HG02623 (cell line): ENCODE data around the gene CIDEC.
"Not testable (repeated sequence)": the region's sequence is repeated elsewhere in the genome, so short reads cannot be mapped to it uniquely, and the experiment has no call there.

Experiments
- ATAC-seq: cut with Tn5 transposase; IDR thresholded peaks from one replicate; pipeline ENCODE4 v1.9.1; 2021; ENCODE audit warnings: moderate library complexity; ENCODE audit not compliant: unreplicated experiment

Gene CIDEC

GRCh38 chr3:9851383-9851782 is 28.7 kb downstream of the CIDEC start:
- ATAC-seq: not testable (repeated sequence)

GRCh38 chr3:9848860-9849259 is 31.2 kb downstream of the CIDEC start:
- not testable (repeated sequence) for ATAC-seq

GRCh38 chr3:9847870-9848269 is 32.2 kb downstream of the CIDEC start:
- ATAC-seq: not testable (repeated sequence)

DNA sequence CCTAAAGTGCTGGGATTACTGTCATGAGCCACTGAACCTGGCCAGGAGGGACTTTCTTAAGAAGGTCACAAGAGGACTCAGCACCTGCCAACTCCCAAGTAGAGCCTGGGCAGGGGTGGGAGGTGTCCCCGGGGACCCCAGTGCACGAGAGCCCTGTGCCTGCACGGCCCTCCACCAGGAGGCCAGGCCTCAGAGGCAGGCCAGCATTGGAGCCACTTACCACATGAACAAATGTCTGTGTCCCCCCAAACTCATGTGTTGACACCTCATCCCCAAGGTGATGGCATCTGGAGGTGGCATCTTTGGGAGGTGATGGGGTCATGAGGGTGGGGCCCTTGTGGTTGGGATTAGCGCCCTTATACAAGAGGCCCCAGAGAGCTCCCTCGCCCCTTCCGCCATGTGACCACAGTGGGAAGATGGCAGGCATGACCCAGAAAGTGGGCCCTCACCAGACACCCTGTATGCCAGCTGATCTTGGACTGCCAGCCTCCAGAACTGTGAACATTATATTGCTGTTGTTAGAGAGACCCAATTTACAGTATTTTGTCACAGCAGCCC is 33.0 kb downstream of the CIDEC start:
- ATAC-seq: no peak

GRCh38 chr3:9846231-9846630 is 33.8 kb downstream of the CIDEC start:
- no peak for ATAC-seq

DNA sequence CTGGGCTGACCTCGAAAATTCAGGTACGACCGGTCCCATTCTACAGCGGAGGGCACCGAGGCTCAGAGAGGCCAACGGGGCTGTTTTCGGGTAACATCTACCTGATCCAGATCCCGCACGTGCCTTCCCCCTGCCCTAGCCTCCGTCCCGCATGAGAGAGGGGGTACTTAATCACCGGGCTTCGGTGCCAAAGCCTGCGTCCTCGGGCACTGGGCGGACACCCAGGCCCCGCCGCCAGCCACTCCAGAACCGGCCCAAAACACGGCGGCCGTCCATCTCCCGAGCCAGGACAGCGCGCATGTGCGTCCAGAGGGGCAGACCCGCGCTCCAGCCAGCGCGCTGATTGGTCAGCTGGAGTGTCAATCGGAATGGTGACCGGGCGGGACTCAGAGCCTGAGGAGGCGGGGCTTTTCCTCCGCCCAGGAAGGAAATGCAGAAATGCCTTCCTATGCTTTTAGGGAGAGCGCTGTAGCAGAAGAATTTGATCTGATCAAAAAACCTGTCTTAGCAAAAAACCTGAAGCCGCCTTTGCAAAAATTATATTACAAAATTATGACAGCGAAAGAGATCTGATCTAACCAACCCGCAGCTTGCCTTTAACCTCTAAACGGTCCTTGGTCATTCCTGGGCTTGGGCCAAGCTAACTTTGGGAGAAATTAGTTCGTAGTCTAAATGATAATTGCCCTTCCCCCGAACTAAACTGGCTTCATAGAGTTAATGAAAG is 36.2 kb downstream of the CIDEC start, which contains the start of gene RPUSD3:
Gene RPUSD3, minus strand, starts transcription at position 294 of the 724 bp plus-strand sequence. Its CDS starts 18 bp downstream, at position 276.
- ATAC-seq: peak; percentile 95

DNA sequence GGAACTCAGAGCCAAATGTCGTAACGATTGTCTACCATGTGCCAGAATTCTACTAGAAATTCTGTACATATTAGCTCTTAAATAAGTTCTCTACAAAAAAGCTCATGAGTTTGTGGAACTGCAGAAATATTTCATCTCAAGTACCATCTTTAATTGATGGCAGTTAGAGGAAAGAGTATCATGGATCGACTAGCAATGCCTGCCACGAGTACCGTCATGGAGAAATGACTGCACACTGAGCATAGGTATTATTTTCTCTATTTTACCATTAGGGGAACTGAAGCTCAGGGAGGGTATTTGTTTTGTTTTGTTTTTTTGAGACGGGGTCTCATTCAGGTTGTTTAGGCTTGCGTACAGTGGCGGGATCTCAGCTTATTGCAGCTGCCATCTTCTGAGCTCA is 39.0 kb downstream of the CIDEC start:
- no peak for ATAC-seq

GRCh38 chr3:9838856-9839255 is 41.2 kb downstream of the CIDEC start:
- ATAC-seq: no peak

GRCh38 chr3:9837701-9838582 is 42.1 kb downstream of the CIDEC start:
- ATAC-seq: no peak

GRCh38 chr3:9834520-9835380 is 45.3 kb downstream of the CIDEC start:
- ATAC-seq: no peak

DNA sequence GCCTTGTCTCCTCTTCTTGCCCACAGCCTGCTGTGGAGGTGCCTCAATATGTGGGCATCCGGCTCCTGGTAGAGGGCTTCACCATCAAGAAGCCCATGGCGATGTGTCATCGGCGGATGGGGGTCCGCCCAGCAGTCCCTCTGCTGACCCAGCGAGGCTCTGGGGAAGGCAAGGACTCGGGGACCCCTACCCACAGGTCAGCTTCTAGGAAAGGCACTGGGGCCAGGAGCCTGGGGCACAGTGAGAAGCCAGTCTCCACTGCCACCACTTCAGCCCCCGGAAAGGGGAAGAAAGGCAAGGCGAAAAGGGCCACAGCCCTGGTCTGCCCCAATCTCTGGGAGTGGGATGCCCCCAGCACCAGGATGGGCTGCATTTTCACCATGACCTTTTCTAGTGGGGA is 47.0 kb downstream of the CIDEC start:
- no peak for ATAC-seq

DNA sequence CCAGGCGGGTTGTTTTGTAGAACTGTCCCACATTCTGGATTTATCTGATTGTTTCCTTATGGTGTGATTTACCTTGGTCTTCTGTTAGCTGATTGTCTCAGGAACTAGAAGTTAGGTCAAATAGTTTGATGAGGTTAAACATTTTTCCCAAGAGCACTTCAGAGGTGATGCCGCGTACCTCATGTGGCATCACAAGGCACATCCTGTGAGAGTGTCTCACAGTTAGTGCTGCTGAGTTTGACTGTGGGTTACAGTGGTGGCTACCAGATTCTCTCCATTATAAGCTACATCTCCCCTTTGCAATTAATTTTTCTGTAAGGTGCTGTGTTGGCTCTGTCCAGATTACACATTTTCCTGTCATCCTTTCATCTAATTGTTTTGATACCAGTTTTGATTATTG is 48.8 kb downstream of the CIDEC start:
- no peak for ATAC-seq

DNA sequence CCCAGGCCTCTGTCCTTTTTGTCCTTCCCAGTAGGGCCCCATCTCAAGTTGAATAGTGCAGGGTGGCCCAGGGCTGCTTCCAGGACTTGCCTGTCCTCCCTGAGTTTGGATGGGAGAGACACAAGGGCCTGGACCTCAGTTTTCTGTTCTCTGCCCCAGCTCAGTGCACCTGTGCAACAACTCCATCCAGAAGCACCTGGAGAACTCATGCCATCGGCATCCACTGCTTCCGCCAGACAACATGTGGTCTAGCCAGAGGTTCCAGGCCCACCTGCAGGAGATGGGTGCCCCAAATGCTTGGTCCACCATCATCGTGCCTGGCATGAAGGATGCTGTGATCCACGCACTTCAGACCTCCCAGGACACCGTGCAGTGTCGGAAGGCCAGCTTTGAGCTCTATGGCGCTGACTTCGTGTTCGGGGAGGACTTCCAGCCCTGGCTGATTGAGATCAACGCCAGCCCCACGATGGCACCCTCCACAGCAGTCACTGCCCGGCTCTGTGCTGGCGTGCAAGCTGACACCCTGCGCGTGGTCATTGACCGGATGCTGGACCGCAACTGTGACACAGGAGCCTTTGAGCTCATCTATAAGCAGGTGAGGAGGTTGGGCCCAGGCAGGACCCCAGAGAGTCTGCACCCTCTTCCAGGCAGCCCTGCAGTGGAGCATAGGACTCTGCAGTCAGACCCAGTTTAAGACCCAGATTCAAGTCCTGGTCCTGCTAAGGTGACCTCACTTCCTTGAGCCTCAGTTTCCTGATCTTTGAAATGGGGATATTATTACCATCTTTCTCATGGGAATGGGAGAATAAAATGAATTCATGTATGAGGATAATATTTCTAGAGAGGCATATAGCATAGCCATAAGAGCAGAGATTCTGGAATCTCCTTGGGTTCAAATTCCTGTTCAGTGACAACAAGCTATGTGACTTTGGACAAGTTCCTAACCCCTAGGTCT is 51.0 kb downstream of the CIDEC start:
- ATAC-seq: no peak

DNA sequence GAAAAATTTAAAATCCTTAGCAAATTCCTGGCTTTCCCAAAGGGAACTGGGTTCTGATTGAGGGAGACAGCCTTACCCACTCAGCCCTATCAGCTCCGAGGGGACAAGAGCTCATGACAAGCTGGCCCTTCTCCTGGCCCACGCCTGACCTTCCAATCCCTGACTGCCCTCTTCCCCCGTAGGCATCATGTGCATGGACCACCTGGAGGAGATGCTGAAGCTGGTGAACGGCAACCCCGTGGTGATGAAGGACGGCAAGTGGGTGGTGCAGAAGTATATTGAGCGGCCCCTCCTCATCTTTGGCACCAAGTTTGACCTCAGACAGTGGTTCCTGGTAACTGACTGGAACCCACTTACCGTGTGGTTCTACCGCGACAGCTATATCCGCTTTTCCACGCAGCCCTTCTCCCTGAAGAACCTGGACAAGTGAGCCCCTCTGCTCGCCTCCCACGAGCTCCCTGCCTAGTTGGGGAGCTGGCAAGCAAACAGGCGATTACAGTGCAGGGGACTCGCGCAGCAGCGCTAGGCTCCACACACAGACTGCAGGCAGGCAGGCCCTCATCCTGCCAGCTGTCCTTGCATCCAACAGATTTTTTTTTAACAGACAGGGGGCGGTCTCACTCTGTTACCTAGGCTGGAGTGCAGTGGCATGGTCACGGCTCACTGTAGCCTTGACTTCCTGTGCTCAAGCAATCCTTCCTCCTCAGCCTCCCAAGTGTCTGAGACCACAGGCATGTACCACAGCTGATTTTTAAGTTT is 53.1 kb downstream of the CIDEC start:
- no peak for ATAC-seq

DNA sequence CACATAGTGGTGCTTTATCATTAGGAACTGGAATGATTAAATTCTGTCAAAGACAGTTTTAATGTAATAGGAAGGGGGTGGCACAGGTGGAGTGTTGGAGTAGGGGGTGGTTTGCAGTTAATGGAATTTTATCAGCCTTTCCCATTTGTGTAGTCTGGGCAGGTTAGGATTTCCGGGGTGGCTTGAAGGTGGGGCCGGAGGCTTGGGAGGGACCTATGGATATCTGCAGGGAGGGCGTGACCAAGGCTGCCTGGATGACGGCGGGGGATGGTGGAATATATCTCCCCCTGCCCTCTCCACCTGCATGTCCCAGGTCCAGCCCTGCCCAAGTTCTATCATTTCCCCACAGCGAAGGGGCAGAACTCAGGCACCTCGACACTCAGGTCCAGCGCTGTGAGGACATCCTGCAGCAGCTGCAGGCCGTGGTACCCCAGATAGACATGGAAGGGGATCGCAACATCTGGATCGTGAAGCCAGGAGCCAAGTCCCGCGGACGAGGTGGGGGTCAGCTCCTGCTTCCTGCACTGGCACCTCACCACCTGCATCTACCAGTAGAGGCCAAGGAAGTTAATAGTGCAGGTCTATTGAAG is 54.5 kb downstream of the CIDEC start:
- no peak for ATAC-seq

GRCh38 chr3:9820946-9821345 is 59.1 kb downstream of the CIDEC start:
- no peak for ATAC-seq

DNA sequence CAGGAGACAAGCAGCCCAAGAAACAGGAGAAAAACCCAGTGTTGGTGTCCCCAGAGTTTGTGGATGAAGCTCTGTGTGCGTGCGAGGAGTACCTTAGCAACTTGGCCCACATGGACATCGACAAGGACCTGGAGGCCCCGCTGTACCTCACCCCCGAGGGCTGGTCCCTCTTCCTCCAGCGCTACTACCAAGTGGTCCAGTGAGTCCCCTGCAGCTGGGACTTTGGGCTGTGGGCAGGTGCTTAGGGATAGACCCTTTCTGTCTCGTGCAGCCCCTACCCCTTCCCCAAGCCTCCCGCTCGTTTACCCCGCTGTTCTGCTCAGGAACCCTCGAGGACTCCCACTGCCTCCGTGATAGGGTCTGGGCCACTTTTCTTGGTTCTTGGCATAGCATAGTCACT is 59.5 kb downstream of the CIDEC start:
- no peak for ATAC-seq

DNA sequence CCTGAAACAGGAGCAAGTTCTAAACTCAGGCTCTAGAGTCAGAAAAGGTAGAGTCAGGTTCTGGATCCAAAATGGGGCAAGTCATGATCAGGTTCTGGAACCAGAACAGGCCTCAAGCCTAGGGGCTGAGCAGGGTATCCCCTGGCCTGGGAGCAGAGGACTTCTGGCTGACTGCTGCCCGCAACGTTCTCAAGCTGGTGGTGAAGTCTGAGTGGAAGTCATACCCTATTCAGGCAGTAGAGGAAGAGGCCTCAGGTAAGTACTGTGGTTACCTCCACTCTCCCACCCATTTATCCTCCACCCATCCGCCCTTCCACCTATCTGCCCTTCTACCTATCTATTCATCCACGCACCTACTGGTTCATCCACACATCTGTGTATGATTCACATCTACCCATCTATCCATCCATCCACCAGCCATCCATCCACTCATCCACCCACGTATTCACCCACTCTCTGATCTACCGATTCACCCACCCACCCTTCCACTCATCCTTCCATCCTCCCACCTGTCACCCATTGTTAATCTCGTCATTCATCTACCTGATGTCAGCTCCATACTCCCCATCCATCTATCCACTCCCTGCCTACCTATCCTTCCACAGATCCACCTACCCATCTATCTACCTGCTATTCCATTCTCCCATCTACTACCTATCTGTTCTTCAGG is 61.3 kb downstream of the CIDEC start:
- no peak for ATAC-seq
